H1 (cell line): ENCODE results near the gene GNLY. TPM values are rescaled to one million over a fixed set of nuclear protein-coding genes. Genes with fewer than 3 reads are reported as not detected.

Source experiments
- CTCF ChIA-PET: fragments of 300-600 bp; sonication (Branson Sonifier 250); formaldehyde crosslinking; loops from one replicate; lab custom pipeline; 2021; ENCODE audit not compliant: partially characterized antibody; lab: Charles Lee
- POLR2A ChIA-PET: fragments of 300-600 bp; sonication (Branson Sonifier 250); formaldehyde crosslinking; loops from one replicate; lab custom pipeline; 2021; ENCODE audit warnings: inconsistent platforms; ENCODE audit not compliant: partially characterized antibody; lab: Charles Lee
- DNase-seq, 2 experiments: peaks; one replicate each; pipeline versions ENCODE4 v3.0.0 to v3.0.0-alpha.2; 2010 to 2022; ENCODE audit warnings: low spot score in 2 of 2, low read depth in 1 of 2, mixed read lengths in 1 of 2
- FAIRE-seq: peaks from 2 replicates; lab custom pipeline; 2011; peaks lifted over from hg19 to GRCh38; lab: Jason Lieb, UNC
- H2AFZ ChIP-seq: 2 replicates; pipeline ENCODE4 v1.8.1; 2012; ENCODE audit warnings: low read length, inconsistent platforms
- H2AK5ac ChIP-seq: 2 replicates; pipeline ENCODE4 v1.6.1; 2013; ENCODE audit warnings: low read depth, low read length
- H2BK120ac ChIP-seq: replicated peaks from 2 replicates; pipeline ENCODE3; 2013; ENCODE audit warnings: low read depth, low read length, inconsistent platforms
- H2BK12ac ChIP-seq: 2 replicates; pipeline ENCODE4 v1.6.1; 2013; ENCODE audit warnings: low read depth, low read length
- H2BK15ac ChIP-seq: 2 replicates; pipeline ENCODE4 v1.6.1; 2013; ENCODE audit warnings: low read length
- H2BK20ac ChIP-seq: 2 replicates; pipeline ENCODE4 v1.6.1; 2013; ENCODE audit warnings: low read length
- H2BK5ac ChIP-seq: 2 replicates; pipeline ENCODE4 v1.6.1; 2013; ENCODE audit warnings: low read depth, low read length
- H3K14ac ChIP-seq: 2 replicates; pipeline ENCODE4 v1.6.1; 2013; ENCODE audit warnings: inconsistent platforms; ENCODE audit not compliant: insufficient read length
- H3K18ac ChIP-seq: 2 replicates; pipeline ENCODE4 v1.6.1; 2013; ENCODE audit warnings: low read length; ENCODE audit errors: extremely low read depth
- H3K23ac ChIP-seq: 2 replicates; pipeline ENCODE4 v1.6.1; 2013; ENCODE audit warnings: inconsistent platforms; ENCODE audit not compliant: insufficient read length
- H3K23me2 ChIP-seq: 2 replicates; pipeline ENCODE4 v1.6.1; 2013; ENCODE audit warnings: low read depth, low read length
- H3K27ac ChIP-seq: 2 replicates; pipeline ENCODE4 v1.6.1; 2011; ENCODE audit warnings: low read depth, low read length, inconsistent platforms
- H3K27me3 ChIP-seq, 4 experiments: replicated peaks in 1 of 4; 1 replicate in 1 of 4; 2 replicates in 3 of 4; pipeline versions ENCODE4 v1.6.1 to v1.8.1; 2011 to 2013; ENCODE audit warnings: low read length in 3 of 4, mild to moderate bottlenecking in 3 of 4, inconsistent platforms in 2 of 4, mixed read lengths in 2 of 4, moderate library complexity in 1 of 4; ENCODE audit not compliant: control insufficient read depth in 3 of 4, insufficient read depth in 3 of 4; ENCODE audit errors: extremely low read depth in 1 of 4
- H3K36me3 ChIP-seq, 4 experiments: 2 replicates each; pipeline versions ENCODE4 v1.6.1 to v1.8.1; 2011 to 2013; ENCODE audit warnings: mild to moderate bottlenecking in 4 of 4, low read length in 3 of 4, moderate library complexity in 2 of 4, control low read depth in 1 of 4, inconsistent platforms in 1 of 4; ENCODE audit not compliant: insufficient read depth in 4 of 4, control insufficient read depth in 2 of 4
- H3K4ac ChIP-seq: replicated peaks from 2 replicates; pipeline ENCODE3; 2013; ENCODE audit warnings: low read length, low read depth, mixed read lengths, inconsistent platforms; ENCODE audit not compliant: insufficient read length
- H3K4me1 ChIP-seq, 4 experiments: replicated peaks in 1 of 4; 1 replicate in 1 of 4; 2 replicates in 3 of 4; pipeline versions ENCODE4 v1.6.1 to v1.8.1; 2011 to 2013; ENCODE audit warnings: low read length in 3 of 4, inconsistent platforms in 2 of 4, mixed read lengths in 1 of 4; ENCODE audit not compliant: insufficient read depth in 4 of 4, control insufficient read depth in 3 of 4
- H3K4me2 ChIP-seq, 2 experiments: 2 replicates each; pipeline versions ENCODE4 v1.6.1 to v1.8.1; 2011 to 2013; ENCODE audit warnings: low read depth in 2 of 2, low read length in 2 of 2, control low read depth in 1 of 2, inconsistent platforms in 1 of 2, mild to moderate bottlenecking in 1 of 2; ENCODE audit not compliant: insufficient read depth in 1 of 2
- H3K4me3 ChIP-seq, 4 experiments: fragments of 200-600, 300-600 bp in 1 of 4; sonication (generic), shearing (Covaris generic), sonication (Bioruptor Twin) in 1 of 4; 2 replicates each; pipeline versions ENCODE4 v1.5.1 to v1.8.1; 2011 to 2016; ENCODE audit warnings: low read length in 4 of 4, low read depth in 3 of 4, control low read depth in 2 of 4, inconsistent platforms in 2 of 4, mild to moderate bottlenecking in 2 of 4, mixed read lengths in 1 of 4, moderate library complexity in 1 of 4; ENCODE audit not compliant: insufficient read depth in 2 of 4; ENCODE audit errors: extremely low read depth in 1 of 4
- H3K56ac ChIP-seq: replicated peaks from 2 replicates; pipeline ENCODE3; 2013; ENCODE audit warnings: low read depth, mild to moderate bottlenecking, mixed read lengths, low read length, inconsistent platforms; ENCODE audit not compliant: insufficient read length
- H3K79me1 ChIP-seq: 2 replicates; pipeline ENCODE4 v1.6.1; 2013; ENCODE audit warnings: low read depth, low read length, control low read depth
- H3K79me2 ChIP-seq, 2 experiments: 2 replicates each; pipeline versions ENCODE4 v1.6.1 to v1.8.1; 2012 to 2013; ENCODE audit warnings: low read length in 2 of 2, mild to moderate bottlenecking in 2 of 2, inconsistent platforms in 1 of 2; ENCODE audit not compliant: insufficient read depth in 2 of 2, control insufficient read depth in 1 of 2
- H3K9ac ChIP-seq, 4 experiments: replicated peaks in 1 of 4; 1 replicate in 1 of 4; 2 replicates in 3 of 4; pipeline versions ENCODE4 v1.6.1 to v1.8.1; 2011 to 2013; ENCODE audit warnings: low read depth in 3 of 4, low read length in 3 of 4, control low read depth in 2 of 4, mild to moderate bottlenecking in 2 of 4, moderate library complexity in 2 of 4, inconsistent platforms in 1 of 4; ENCODE audit errors: extremely low read depth in 1 of 4
- H3K9me3 ChIP-seq, 2 experiments: 2 replicates each; pipeline versions ENCODE4 v1.6.1 to v1.8.1; 2012 to 2013; ENCODE audit warnings: mild to moderate bottlenecking in 2 of 2, moderate library complexity in 2 of 2, control low read depth in 1 of 2, inconsistent platforms in 1 of 2, low read depth in 1 of 2, low read length in 1 of 2, mixed read lengths in 1 of 2; ENCODE audit not compliant: insufficient read depth in 2 of 2
- H4K20me1 ChIP-seq, 2 experiments: replicated peaks in 1 of 2; 2 replicates each; pipeline versions ENCODE3 to v1.8.1; 2011 to 2013; ENCODE audit warnings: inconsistent platforms in 2 of 2, low read length in 2 of 2, mild to moderate bottlenecking in 1 of 2; ENCODE audit not compliant: insufficient read depth in 2 of 2, control insufficient read depth in 1 of 2
- H4K5ac ChIP-seq: 2 replicates; pipeline ENCODE4 v1.6.1; 2013; ENCODE audit warnings: low read length, low read depth, mixed read lengths, inconsistent platforms; ENCODE audit not compliant: insufficient read length
- H4K8ac ChIP-seq: 2 replicates; pipeline ENCODE4 v1.8.0; 2013; ENCODE audit warnings: mild to moderate bottlenecking, moderate library complexity, low read length, inconsistent platforms; ENCODE audit not compliant: insufficient read depth; ENCODE audit errors: extremely low read depth
- H4K91ac ChIP-seq: replicated peaks from 2 replicates; pipeline ENCODE3; 2013; ENCODE audit warnings: low read length, mixed read lengths, inconsistent platforms; ENCODE audit not compliant: insufficient read length
- E2F6 ChIP-seq: IDR thresholded peaks from 2 replicates; pipeline ENCODE4 v1.6.1; 2012; ENCODE audit warnings: inconsistent platforms
- EP300 ChIP-seq, 2 experiments: IDR thresholded peaks; 1 replicate in 1 of 2; 2 replicates in 1 of 2; pipeline ENCODE4 v1.6.1; 2011 to 2012; ENCODE audit warnings: low read depth in 2 of 2, low read length in 2 of 2, mild to moderate bottlenecking in 2 of 2, borderline replicate concordance in 1 of 2, inconsistent platforms in 1 of 2, moderate library complexity in 1 of 2
- HDAC2 ChIP-seq, 2 experiments: fragments of 300-600 bp in 1 of 2; sonication (generic) in 1 of 2; IDR thresholded peaks; 2 replicates each; pipeline ENCODE4 v1.6.1; 2011 to 2012; ENCODE audit warnings: low read depth in 2 of 2, low read length in 2 of 2, mild to moderate bottlenecking in 2 of 2, moderate library complexity in 2 of 2, borderline replicate concordance in 1 of 2, inconsistent platforms in 1 of 2
- KDM5A ChIP-seq: fragments of 200-600 bp; IDR thresholded peaks from 2 replicates; pipeline ENCODE4 v1.7.1; 2012; ENCODE audit warnings: mild to moderate bottlenecking, low read length, inconsistent platforms, mixed read lengths
- POU5F1 ChIP-seq: IDR thresholded peaks from 2 replicates; pipeline ENCODE4 v1.6.1; 2011; ENCODE audit warnings: low read depth, mild to moderate bottlenecking, low read length, moderate library complexity
- SP2 ChIP-seq: IDR thresholded peaks from 2 replicates; pipeline ENCODE4 v1.6.1; 2012; ENCODE audit warnings: mild to moderate bottlenecking, low read length, inconsistent platforms
- SP4 ChIP-seq: IDR thresholded peaks from 2 replicates; pipeline ENCODE4 v1.6.1; 2012; ENCODE audit warnings: low read length, inconsistent platforms
- TEAD4 ChIP-seq: IDR thresholded peaks from 2 replicates; pipeline ENCODE4 v1.6.1; 2012; ENCODE audit warnings: low read depth, low read length, inconsistent platforms, mixed read lengths
- WGBS, 2 experiments: shearing (Covaris generic) in 1 of 2; methylation state at CpG; one replicate each; pipeline versions ENCODE4 v1.1.6 to v1.1.7; 2013 to 2015; ENCODE audit warnings: low lambda C conversion rate in 2 of 2, mixed read lengths in 2 of 2, inconsistent platforms in 1 of 2, low coverage in 1 of 2, missing lambda C conversion rate in 1 of 2; ENCODE audit not compliant: insufficient replicate concordance in 2 of 2, insufficient coverage in 1 of 2, insufficient read length in 1 of 2; ENCODE audit errors: extremely low coverage in 1 of 2, missing lambda C conversion rate in 1 of 2; 5-methylcytosine and 5-hydroxymethylcytosine counted together
- polyA plus RNA-seq, 7 experiments: library from polyadenylated mRNA; depleted of rRNA in 3 of 7; stranded (reverse) in 5 of 7; unstranded in 2 of 7; fragments of >200 nt in 5 of 7; fragments of 200-250 nt in 2 of 7; gene quantifications; 1 replicate in 5 of 7; 2 replicates in 1 of 7; 4 replicates in 1 of 7; pipeline versions ENCODE4 v1.2.1 to v1.2.3, GENCODE V29; 2011 to 2013; ENCODE audit warnings: missing spikeins in 2 of 7, mixed read lengths in 2 of 7
- total RNA-seq: library from RNA; stranded (reverse); fragmentation: NEBNext Ultra II Directional; extraction: Animal tissue kit (Norgen Biotek cat#: 25700); gene quantifications from 2 replicates; pipeline ENCODE4 v1.2.1, GENCODE V29; 2021

The GNLY gene
- total and polyA plus RNA-seq, 2 of the 8 experiments (the other 6 are each of a cell fraction or from before 2014, with no cell fraction given), result 0.03 TPM; not detected in 1

GRCh38 chr2:85729825-85730510, 35.8 kb downstream of the GNLY start:
- no peak overlapping the region for H3K4ac ChIP-seq
- no peak overlapping the region for H2BK5ac ChIP-seq
- H2AK5ac ChIP-seq, result no peak overlapping the region
- H3K36me3 ChIP-seq, result no peaks in the 10 kb centered on the region
- WGBS, 2 experiments, result 91% methylated on average over 10 of the region's 10 CpGs; no CpG with 5 or more reads in 1 of the 2 experiments
- no peak overlapping the region for H3K56ac ChIP-seq
- no peak overlapping the region for H4K91ac ChIP-seq
- H3K9ac ChIP-seq, result no peak overlapping the region
- H2BK20ac ChIP-seq, result no peak overlapping the region
- H2BK12ac ChIP-seq, result no peak overlapping the region
- H3K14ac ChIP-seq, result no peak overlapping the region
- H4K20me1 ChIP-seq, result no peaks in the 10 kb centered on the region
- no peak for DNase-seq
- H3K4me3 ChIP-seq, result no peak overlapping the region
- H3K27me3 ChIP-seq, result no peaks in the 10 kb centered on the region
- H3K4me1 ChIP-seq, result no peaks in the 10 kb centered on the region
- H3K79me1 ChIP-seq, result no peaks in the 10 kb centered on the region
- no peaks in the 10 kb centered on the region for H3K23me2 ChIP-seq
- TF ChIP-seq EP300 (IDR thresholded peaks at IDR 0.05; ENCODE audit: borderline replicate concordance in 1 of 2, low read depth in 2 of 2, low read length in 2 of 2) (no peak), E2F6 (no peak), SP2 (no peak), HDAC2 (IDR thresholded peaks at IDR 0.05; ENCODE audit: borderline replicate concordance in 1 of 2, low read depth in 2 of 2, low read length in 2 of 2) (no peak), TEAD4 (no peak), POU5F1 (no peak), SP4 (no peak), KDM5A (no peak)
- H3K27ac ChIP-seq, result no peak overlapping the region
- CTCF ChIA-PET, result interaction anchor here (0.8 to 2.5 kb wide), 29 partner anchors 10 to 350 kb away, joined by 3 to 97 read pairs (median 7); no protein-coding TSS in a partner anchor
- no peak overlapping the region for H3K4me2 ChIP-seq
- no peak overlapping the region for H4K8ac ChIP-seq
- H4K5ac ChIP-seq, result no peak overlapping the region
- H2BK15ac ChIP-seq, result no peak overlapping the region
- no peak overlapping the region for H3K23ac ChIP-seq
- no peak for FAIRE-seq
- H2BK120ac ChIP-seq, result no peak overlapping the region
- POLR2A ChIA-PET, result interaction anchor here (1.0 kb wide), 1 partner anchor 10 kb away, joined by 3 read pairs; no protein-coding TSS in a partner anchor
- no peaks in the 10 kb centered on the region for H3K79me2 ChIP-seq
- H2AFZ ChIP-seq, result no peak overlapping the region
- H3K9me3 ChIP-seq, result no peaks in the 10 kb centered on the region
- H3K18ac ChIP-seq, result no peak overlapping the region
